Fibroblast of skin of back (primary cell): ENCODE measurements around the gene SLC25A17.
A peak's percentile ranks its signal among the peaks of the same experiment; 100 is the strongest.
"Not testable (repeated sequence)": the region's sequence is repeated elsewhere in the genome, so short reads cannot be mapped to it uniquely, and the experiment has no call there.

Experiments used
- DNase-seq: peaks from one replicate; pipeline ENCODE4 v3.0.0-alpha.2; 2013

Gene SLC25A17

DNA sequence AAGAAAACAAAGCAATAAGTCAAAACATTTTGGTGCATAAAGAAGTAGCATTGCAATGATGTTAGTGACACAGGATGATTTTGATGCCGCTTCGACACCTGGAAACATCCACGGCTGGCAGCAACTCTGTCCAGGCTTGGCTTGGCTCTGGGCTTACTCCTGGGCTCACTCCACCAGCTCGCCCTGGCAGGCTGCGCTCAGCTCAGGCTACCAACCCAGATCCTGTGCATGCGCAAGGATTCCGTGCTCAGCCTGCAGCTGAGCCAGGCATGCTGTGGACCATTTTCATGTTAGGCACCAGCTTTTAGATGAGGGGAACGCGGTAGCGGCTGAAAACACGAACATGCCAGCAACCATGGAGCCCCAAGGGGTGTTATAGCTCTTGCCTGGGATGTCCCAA lies 66.0 kb downstream of the SLC25A17 start:
- no peak for DNase-seq

DNA sequence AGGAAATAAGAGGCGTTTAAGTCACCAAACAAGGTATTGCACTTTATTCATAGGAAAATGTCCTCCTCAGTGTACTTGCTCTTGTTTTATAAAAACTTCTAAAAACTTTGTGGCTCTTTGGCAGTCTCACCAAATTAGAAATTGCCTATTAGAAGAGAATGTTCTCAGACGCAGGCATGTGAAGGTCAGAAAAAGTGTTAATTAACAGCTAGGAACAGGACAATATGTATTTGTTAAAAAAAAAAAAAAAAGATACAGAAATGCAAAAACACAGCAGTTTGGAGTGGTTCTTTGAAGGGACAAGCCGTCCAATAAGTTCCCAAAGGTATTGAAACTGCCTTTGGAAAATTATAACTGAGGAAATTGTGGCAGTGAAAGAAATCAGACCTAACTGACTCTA lies 67.9 kb downstream of the SLC25A17 start:
- DNase-seq, result no peak

DNA sequence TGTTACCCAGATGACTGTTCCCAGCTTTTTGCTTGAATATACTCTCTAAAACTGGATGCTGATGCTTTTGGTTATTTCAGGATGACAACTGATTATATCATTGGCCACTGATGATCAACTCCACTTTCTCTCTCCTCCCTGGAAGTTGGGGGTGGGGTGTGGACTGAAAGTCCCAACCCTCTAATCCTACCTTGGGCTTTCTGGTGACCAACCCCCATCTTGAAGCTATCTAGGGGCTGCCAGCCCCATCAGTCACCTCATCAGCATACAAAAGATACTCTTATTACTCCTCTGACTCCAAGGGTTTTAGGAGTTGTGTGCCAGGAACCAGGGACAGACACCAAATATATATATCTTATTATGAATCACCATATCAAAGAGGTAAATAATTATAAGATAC lies 69.3 kb downstream of the SLC25A17 start:
- no peak for DNase-seq

DNA sequence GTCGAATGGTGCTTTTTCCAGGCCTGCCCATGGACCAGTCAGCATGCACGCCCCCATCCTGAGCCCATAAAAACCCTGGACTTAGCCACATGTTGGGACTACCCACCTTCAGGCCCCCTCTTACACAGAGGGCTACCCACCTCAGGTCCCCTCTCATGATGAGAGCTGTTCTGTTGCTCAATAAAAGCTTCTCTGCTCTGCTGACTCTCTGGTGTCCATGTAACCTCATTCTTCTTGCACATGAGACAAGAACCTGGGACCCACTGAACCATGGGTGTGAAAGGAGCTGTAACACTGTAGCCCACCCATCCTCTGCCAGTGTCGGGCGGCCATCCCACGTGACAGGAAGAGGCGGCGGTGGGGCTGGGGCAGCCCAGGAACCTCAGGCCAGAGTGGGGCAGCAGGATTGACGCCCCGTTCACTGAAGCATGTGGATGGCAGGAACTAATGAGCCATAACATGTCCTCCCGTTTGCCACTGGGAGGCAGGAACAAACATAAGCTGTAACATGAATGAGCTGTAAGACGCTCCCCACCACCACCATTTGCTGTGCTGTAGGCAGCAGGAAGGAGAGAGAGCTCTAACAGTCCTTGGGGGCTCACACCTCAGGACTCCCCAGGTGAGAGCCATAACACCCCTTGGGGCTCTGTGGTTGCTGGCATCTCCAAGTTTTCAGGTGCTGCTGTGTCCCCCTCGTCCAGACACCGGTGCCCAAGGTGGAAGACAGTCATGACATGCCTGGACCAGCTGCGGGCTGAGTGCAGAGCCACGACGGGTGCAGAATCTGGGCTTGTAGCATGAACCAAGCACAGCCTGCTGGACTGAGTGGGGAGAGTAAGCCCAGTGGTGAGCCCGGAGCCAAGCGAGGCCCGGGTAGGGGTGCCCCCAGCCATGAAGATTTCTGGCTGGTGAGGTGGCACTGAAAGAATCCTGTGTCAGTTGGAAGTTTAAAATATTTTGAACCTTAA lies 70.5 kb downstream of the SLC25A17 start:
- no peak for DNase-seq

DNA sequence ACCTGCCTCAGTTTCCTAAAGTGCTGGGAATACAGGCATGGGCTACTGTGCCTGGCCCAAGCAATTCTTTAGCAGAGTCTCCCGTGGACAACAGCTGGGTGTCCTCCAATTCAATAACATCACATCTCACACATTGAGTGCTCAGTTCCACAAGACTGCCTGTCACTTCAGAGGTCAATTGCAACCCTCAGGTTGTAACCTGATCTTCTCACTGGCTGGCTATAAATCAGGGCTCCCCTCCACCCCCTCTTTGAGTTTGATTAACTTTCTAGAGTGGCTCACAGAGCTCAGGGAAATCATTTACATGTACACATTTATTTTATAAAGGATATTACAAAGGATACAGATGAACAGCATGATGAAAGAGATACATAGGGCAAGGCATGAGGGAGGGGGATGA lies 71.8 kb downstream of the SLC25A17 start:
- no peak for DNase-seq

DNA sequence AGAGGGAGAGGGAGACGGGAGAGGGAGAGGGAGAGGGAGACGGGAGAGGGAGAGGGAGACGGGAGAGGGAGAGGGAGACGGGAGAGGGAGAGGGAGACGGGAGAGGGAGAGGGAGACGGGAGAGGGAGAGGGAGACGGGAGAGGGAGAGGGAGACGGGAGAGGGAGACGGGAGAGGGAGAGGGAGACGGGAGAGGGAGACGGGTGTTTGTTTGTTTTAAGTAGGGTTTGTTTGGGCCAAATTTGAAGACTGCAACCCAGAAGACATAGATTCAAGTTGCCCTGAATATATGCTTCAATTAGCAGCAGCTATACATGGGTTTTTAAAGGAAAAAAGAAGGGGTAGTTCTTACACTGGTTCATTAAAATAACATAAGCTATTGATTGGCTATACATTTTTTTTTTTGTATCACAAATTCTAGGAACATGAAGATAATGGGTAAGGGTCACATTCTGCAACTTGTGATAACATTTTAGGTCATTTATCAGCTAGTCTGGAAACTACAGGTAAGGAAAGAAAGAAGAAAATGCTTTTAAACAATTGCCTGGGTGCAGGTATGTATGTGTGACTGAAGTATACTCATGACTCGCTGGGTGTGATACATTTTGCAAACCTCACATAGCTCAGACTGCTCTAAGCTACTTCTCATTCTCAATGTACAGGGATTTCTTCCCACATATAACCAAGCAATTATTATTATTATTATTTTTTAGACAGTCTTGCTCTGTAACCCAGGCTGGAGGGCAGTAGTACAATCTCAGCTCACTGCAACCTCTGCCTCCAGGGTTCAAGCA lies 72.5 kb downstream of the SLC25A17 start:
- no peak for DNase-seq

DNA sequence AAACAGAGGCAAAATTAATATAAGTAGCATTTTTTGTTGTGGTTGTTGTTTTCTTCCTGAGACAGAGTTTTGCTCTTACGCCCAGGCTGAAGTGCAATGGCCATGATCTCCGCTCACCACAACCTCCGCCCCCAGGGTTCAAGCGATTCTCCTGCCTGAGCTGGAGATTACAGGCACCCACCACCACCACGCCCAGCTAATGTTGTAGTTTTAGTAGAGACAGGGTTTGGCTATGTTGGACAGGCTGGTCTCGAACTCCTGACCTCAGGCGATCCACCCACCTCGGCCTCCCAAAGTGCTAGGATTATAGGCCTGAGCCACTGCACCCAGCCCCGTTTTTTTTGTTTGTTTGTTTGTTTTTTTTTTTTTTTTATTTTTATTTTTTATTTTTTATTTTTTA lies 75.4 kb downstream of the SLC25A17 start:
- DNase-seq, result no peak

DNA sequence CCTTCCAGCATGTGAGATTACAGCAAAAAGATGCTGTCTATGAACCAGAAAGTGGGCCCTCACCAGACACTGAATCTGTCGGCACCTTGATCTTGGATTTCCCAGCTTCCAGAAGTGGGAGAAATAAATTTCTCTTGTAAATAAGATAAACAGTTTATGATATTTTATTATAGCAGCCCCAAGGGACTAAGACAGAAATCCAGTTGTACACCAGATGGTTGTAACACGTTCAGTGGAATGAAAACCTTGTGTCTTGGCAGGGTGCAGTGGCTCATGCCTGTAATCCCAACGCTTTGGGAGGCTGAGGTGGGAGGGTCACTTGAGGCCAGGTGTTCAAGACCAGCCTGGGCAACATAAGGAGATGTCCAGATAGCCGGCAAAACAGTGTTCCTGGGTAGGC lies 78.0 kb downstream of the SLC25A17 start:
- no peak for DNase-seq

DNA sequence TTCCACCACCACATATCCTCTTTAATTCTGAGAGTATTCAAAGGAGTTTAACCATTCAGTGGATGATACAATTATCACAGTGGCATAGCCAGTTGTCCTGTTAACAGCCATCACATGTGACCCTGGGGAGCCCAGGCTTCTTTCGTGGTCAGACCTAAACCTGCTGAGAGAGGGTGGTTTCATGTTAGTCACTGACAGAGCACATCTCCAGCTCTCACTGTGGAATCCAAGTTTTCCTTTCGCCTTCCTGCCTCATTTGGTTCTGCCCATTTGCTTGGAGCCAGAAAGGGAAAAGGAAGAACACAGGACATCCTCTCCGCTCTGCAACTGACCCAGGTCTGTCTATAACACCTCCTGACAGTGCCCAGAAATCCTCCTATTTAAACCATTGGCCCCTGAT lies 79.4 kb downstream of the SLC25A17 start:
- DNase-seq, result no peak

DNA sequence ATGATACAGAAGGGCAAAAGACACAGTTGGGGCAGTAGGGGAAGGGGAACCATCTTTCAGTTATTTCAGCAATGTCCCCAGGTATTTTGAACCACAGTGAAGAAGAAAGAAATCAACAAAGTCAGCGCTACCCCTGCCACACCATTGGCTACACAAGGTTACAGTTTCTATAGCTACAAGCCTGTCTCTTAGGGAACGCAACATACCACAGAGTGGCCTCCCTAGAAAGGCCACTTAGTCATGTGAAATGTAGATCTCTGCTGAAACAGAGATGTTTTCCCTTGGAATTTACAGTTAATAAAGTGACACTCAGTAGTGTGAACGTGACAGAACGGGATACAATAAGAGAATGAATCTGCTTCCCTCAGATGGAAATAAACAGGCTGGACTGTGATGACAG lies 85.2 kb downstream of the SLC25A17 start:
- DNase-seq, result no peak

DNA sequence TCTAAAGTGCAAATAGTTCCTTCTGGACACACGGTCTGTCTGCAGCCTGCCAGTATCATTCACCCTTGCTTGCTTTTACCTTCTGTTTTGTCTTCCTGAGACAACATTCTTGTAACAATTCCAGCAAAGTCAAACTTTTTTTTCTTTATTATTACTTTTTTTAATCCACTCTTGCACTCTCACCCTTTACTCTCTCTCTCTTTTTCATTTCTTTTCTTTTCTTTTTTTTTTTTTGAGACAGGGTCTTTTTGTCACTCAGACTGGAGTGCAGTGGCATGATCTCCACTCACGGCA lies 86.2 kb downstream of the SLC25A17 start:
- no peak for DNase-seq

DNA sequence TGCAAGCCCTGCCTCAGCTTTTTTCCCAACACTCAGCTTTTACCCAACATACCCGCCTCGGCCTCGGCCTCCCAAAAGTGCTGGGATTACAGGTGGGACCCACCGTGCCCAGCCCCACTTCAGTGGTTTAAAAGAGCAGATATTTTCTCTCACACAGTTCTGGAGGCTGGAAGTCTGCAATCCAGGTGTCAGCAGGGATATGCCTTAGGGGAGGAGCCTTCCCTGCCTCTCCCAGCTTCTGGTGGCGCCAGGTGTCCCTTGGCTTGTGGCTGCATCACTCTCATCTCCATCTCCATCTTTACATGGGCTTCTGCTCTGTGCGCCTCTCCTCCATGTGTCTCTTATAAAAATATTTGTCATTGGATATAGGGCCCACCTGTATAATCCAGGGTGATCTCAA lies 89.9 kb downstream of the SLC25A17 start:
- DNase-seq, result no peak

DNA sequence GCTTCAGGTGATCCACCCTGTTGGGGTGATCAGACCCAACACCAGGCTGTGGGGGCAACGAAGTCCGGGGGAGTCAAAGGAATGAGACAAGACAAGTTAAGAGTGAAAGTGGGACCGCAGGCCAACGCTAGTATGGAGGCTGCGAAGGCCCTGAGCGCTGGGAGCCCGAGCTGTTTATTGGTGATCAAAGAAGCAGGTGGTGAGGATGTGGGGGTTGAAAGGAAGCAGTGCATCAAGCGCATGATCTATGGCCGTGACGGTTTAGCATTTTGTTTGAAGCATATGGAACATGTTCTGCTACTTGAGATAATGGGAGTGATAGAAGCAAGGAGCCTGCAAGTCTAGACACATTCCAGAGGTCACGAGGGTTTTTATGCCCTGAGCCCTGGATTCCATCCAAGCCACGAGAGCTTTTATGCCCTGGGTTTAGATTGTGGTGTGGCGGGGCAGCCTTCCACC lies 90.4 kb downstream of the SLC25A17 start:
- peak; percentile 29 for DNase-seq

DNA sequence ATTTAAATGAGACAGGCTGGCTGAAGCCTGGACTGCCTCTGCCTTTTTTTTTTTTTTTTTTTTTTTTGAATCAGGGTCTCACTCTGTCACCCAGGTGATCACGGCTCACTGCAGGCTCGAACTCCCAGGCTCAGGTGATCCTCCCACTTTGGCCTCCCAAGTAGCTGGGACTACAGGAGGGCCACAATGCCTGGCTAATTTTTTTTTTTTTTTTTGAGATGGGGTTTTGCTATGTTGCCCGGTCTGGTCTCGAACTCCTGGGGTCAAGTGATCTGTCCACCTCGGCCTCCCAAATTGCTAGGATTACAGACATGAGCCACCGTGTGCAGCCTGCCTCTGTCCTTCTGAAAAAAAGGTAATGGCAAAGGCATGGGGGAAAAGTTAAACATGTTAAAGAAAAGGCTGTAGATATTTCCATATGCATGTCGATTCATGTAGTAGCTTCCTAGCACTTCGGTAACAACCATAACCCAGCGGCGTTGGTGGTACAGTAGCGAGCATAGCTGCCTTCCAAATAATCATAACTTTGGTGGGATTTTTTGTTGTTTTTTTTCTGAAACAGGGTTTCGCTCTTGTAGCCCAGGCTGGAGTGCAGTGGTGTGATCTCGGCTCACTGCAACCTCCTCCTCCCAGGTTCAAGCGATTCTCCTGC lies 91.1 kb downstream of the SLC25A17 start:
- DNase-seq, result no peak

DNA sequence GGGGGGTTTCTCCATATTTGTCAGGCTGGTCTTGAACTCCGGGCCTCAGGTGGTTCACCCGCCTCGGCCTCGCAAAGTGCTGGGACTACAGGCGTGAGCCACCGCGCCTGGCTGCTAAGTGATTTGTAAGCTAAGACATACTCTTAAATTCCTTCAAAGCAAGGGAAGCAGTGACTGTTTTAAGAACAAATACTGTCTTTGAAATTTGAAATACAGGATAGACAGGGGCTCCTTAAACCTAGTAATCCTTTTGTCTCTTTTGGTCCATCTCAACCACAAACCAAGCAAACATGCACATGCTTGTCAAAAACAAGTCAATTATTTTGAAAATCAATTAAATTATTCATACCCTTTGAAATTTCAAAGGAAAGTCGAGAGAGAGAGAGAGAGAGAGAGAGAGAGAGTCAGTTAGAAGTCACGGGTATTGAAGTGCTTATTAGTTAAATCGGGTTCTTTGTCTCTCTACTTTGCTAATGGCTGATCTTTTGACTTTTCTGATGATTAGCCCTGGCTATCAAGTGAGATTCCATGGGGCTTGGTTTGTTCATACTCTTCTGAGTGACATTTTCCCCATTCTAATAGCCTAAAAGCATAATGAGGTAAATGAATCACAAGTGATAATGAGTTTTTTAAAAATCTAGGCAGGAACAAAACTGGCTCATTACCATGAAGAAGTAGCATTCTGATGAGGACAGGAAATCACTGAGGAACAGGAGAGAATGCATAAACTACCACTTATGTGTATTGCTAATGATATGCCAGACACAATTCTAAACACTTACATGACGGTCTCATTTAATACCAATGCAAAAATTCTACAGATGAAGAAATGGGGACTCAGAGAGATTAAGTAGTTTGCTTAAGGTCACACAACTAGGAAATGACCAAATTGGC lies 91.8 kb downstream of the SLC25A17 start:
- no peak for DNase-seq

DNA sequence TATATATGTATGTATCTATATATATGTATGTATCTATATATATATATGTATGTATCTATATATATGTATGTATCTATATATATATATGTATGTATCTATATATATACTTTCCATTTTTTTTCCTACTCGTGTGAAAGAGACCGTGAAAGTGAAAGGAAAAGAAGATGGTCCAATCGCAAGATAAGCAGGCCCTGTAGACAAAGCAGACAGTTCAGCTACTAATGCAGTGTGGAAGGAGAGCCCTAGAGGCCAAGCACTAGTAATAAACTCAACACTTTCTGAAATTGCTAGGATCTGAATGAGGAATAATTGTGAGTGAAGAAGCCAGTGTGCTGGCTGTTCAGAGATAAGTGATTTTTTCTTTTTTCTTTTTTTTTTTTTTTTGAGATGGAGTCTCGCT lies 92.6 kb downstream of the SLC25A17 start:
- DNase-seq, result peak; percentile 42

DNA sequence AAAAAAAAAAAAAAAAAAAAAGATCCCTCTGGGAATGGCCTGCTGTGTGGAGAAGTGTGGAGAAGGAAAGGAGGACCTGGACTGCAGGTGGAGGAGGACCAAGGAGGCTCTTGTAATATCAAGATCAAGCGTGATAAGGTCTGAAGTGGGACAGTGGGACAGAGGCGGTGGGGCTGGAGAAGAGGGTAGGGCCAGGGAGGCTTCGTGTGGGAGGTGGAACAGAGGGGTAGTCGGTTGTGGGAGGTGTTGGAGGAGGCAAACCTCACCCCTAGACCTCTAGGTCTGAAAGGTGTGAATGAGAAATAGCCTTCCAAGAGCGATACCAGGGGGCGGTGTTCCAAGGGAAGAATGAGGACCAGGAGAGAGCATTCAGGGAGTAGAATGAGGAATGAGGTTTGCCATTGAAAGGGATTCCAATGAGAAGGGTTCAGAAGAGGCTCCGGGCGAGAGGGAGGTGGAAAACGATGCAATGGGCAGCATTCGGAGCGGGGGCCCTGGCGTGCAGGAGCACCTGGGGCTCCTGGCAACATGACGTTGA lies 95.7 kb downstream of the SLC25A17 start:
- no peak for DNase-seq

DNA sequence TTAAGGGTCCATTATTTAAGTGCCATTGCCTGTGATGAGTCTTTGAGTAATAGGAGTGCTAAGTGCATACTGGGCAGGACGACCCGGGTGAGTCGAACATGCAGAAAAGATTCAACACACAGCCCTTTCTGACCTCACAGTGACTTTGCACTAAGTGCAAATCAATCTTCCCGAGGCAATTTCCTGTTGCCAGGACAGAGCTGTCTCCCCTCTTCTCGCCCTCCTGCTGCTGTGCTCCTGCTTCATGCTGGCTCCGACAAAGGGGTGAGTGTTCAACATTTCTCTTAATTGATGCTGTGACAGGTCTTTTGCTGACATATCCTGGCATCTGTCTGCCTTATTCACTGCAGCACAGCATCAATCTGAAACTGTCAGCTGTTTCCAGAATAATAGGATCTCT lies 97.9 kb downstream of the SLC25A17 start:
- DNase-seq, result peak; percentile 68

DNA sequence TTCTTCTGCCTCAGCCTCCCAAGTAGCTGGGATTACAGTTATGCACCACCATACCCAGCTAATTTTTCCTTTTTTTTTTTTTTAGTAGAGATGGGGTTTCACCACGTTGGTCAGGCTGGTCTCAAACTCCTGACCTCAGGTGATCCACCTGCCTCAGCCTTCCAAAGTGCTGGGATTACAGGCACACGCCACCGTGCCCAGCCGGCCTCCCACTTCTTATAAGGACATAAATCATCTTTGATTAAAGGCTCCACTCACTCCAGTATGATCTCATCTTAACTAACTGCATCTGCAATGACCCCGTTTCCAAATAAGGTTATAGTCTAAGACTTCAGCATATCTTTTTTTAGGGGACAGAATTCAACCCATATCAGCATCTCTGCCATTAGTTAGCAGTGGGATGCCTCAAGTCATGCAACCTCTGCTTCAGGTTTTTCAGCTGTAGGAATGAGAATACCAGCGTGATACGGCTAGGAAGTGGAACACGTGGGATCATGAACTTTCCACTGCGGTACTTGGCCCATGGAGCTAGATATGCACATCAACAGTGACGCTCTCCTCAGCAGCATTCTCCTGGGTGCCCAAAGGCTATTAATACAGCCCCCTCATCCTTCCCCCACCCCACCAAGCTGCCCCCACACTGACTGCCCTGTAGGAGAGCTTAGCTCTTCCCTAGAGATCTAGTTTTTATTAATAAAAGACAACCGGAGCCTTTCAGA lies 98.4 kb downstream of the SLC25A17 start:
- peak; percentile 61 for DNase-seq

DNA sequence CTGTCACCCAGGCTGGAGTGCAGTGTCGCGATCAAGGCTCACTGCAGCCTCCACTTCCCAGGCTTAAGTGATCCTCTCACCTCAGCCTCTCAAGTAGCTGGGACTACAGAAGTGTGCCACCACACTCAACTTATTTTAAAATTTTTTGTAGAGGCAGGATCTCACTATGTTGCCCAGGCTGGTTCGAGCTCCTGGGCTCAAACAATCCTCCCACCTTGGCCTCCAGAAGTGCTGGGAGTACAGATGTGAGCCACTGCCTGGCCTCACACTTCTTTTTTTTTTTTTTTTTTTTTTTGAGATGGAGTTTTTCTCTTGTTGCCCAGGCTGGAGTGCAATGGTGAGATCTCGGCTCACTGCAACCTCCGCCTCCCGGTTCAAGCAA lies 99.0 kb downstream of the SLC25A17 start:
- not testable (repeated sequence) for DNase-seq
